ENCODE data around the gene PKMYT1. TPM values are rescaled to one million over a fixed set of nuclear protein-coding genes. Genes with fewer than 3 reads are reported as not detected.
A peak's percentile ranks its signal among the peaks of the same experiment; 100 is the strongest.

Gene PKMYT1
- total and polyA plus RNA-seq, 9 of the 15 experiments (the other 6 are each of a cell fraction or from before 2014, with no cell fraction given): 8.7 to 201 (median 37.8) TPM

GRCh38 chr16:2981177-2981898, 1.1 kb upstream of the PKMYT1 start (continued):
- no peak for TF ChIP-seq MXD1 (CRISPR knock-in tag; IDR thresholded peaks at IDR 0.05; ENCODE audit: borderline replicate concordance, poor library complexity, severe bottlenecking)
- no peak for TF ChIP-seq RBM17 (IDR thresholded peaks at IDR 0.05; ENCODE audit: borderline replicate concordance, low read depth, low read length)
- peak; percentile 10 for TF ChIP-seq CHD1 (IDR thresholded peaks at IDR 0.05; ENCODE audit: low read length)
- no peak for TF ChIP-seq IFI16 (CRISPR knock-in tag; IDR thresholded peaks at IDR 0.05)
- no peak for TF ChIP-seq ZBTB9 (CRISPR knock-in tag; IDR thresholded peaks at IDR 0.05)
- no peak for TF ChIP-seq XRCC4 (IDR thresholded peaks at IDR 0.05; ENCODE audit: extremely low read depth, insufficient read depth, insufficient read length)
- TF ChIP-seq HDAC6 (IDR thresholded peaks at IDR 0.05; ENCODE audit: low read depth, low read length): no peak
- no peak for TF ChIP-seq ZNF277 (CRISPR knock-in tag; IDR thresholded peaks at IDR 0.05; ENCODE audit: borderline replicate concordance)
- TF ChIP-seq POLR3A (IDR thresholded peaks at IDR 0.05; ENCODE audit: borderline replicate concordance, extremely low read depth, insufficient read depth, insufficient read length): no peak
- no peak for TF ChIP-seq ZNF133 (CRISPR knock-in tag; IDR thresholded peaks at IDR 0.05)
- TF ChIP-seq GTF2B (IDR thresholded peaks at IDR 0.05; ENCODE audit: extremely low read depth, insufficient read length): no peak
- TF ChIP-seq CUX1 (CRISPR knock-in tag; IDR thresholded peaks at IDR 0.05): no peak
- TF ChIP-seq ZNF785 (CRISPR knock-in tag; IDR thresholded peaks at IDR 0.05): no peak
- no peak for TF ChIP-seq ZEB2 (IDR thresholded peaks at IDR 0.05)
- TF ChIP-seq ASH1L (IDR thresholded peaks at IDR 0.05; ENCODE audit: borderline replicate concordance, low read depth, partially characterized antibody): no peak
- TF ChIP-seq SREBF2 (CRISPR knock-in tag; IDR thresholded peaks at IDR 0.05): no peak
